Karpas-422 (cell line): Measurements from ENCODE around the gene PCNX1. TPM values are rescaled to one million over a fixed set of nuclear protein-coding genes. Genes with fewer than 3 reads are reported as not detected.

Experiments
- DNase-seq: peaks from one replicate; pipeline ENCODE4 v3.0.0-alpha.2; 2015
- H2AFZ ChIP-seq: fragments of 200-600 bp; sonication (generic); 2 replicates; pipeline ENCODE4 v1.6.1; 2014; ENCODE audit warnings: antibody characterized with exemption, low read length, mixed read lengths
- H3K27ac ChIP-seq: fragments of 200-600 bp; sonication (generic); 2 replicates; pipeline ENCODE4 v1.5.1; 2014; ENCODE audit warnings: mild to moderate bottlenecking, low read length, moderate library complexity
- H3K27me3 ChIP-seq: fragments of 200-600 bp; sonication (generic); 2 replicates; pipeline ENCODE4 v1.6.1; 2014; ENCODE audit warnings: low read length, mixed read lengths
- H3K36me3 ChIP-seq: fragments of 200-600 bp; sonication (generic); 2 replicates; pipeline ENCODE4 v1.6.1; 2014; ENCODE audit warnings: low read length, mixed read lengths; ENCODE audit not compliant: insufficient read depth
- H3K4me1 ChIP-seq: fragments of 200-600 bp; sonication (generic); 2 replicates; pipeline ENCODE4 v1.6.1; 2014; ENCODE audit warnings: mild to moderate bottlenecking, low read length, mixed read lengths
- H3K4me2 ChIP-seq: fragments of 200-600 bp; sonication (generic); 2 replicates; pipeline ENCODE4 v1.6.1; 2014; ENCODE audit warnings: low read length, low read depth, mild to moderate bottlenecking; ENCODE audit not compliant: poor library complexity, severe bottlenecking
- H3K4me3 ChIP-seq: fragments of 200-600 bp; sonication (generic); 2 replicates; pipeline ENCODE4 v1.5.1; 2014; ENCODE audit warnings: mild to moderate bottlenecking, antibody characterized with exemption, low read length, mixed read lengths
- H3K79me2 ChIP-seq: fragments of 200-600 bp; sonication (generic); 2 replicates; pipeline ENCODE4 v1.6.1; 2014; ENCODE audit warnings: mild to moderate bottlenecking, low read length, mixed read lengths
- H3K9ac ChIP-seq: fragments of 200-600 bp; sonication (generic); 2 replicates; pipeline ENCODE4 v1.6.0; 2014; ENCODE audit warnings: low read length
- H3K9me2 ChIP-seq: fragments of 200-600 bp; sonication (generic), shearing (Covaris generic); replicated peaks from 2 replicates; pipeline ENCODE4 v1.6.0; 2014; ENCODE audit warnings: mild to moderate bottlenecking, low read length, moderate library complexity; ENCODE audit not compliant: insufficient read depth
- H3K9me3 ChIP-seq: fragments of 300-700, 200-600 bp; sonication (generic); 2 replicates; pipeline ENCODE4 v1.6.1; 2014; ENCODE audit warnings: low read length, mixed read lengths
- H4K20me1 ChIP-seq: fragments of 200-600 bp; sonication (generic); 2 replicates; pipeline ENCODE4 v1.6.1; 2014; ENCODE audit warnings: mild to moderate bottlenecking, antibody characterized with exemption, low read length, low read depth; ENCODE audit not compliant: insufficient read depth
- total RNA-seq: library from RNA; depleted of rRNA; stranded (reverse); fragments of >200 nt; shearing (Covaris generic); gene quantifications from 2 replicates; pipeline ENCODE4 v1.2.3, GENCODE V29; 2014; ENCODE audit warnings: low replicate concordance

Gene PCNX1
- total RNA-seq, 1 experiment from 2014 or later: 58.7 TPM

GRCh38 chr14:70893062-70893845, 14.0 kb upstream of the PCNX1 start:
- H2AFZ ChIP-seq: no peak overlapping the region
- peaks cover 10% of the 10 kb centered on the region for H3K4me1 ChIP-seq
- H3K9ac ChIP-seq: no peak overlapping the region
- DNase-seq: no peak
- H3K79me2 ChIP-seq: no peaks in the 10 kb centered on the region
- no peaks in the 10 kb centered on the region for H3K9me2 ChIP-seq
- peaks cover 5% of the 10 kb centered on the region; the same call in 1 of the 2 replicates for H3K27me3 ChIP-seq
- no peak overlapping the region for H3K4me3 ChIP-seq
- no peaks in the 10 kb centered on the region for H4K20me1 ChIP-seq
- no peaks in the 10 kb centered on the region for H3K9me3 ChIP-seq
- no peak overlapping the region for H3K27ac ChIP-seq
- no peak overlapping the region for H3K4me2 ChIP-seq
- no peaks in the 10 kb centered on the region for H3K36me3 ChIP-seq

- H3K9ac ChIP-seq: no peak overlapping the region
- no peak for DNase-seq
- H3K9me3 ChIP-seq: no peaks in the 10 kb centered on the region
- no peaks in the 10 kb centered on the region for H3K9me2 ChIP-seq
- no peak overlapping the region for H3K27ac ChIP-seq
- H3K27me3 ChIP-seq: 0 out of 2 replicates have a peak, but pooled peaks cover 2% of the 10 kb centered on the region
- no peak overlapping the region for H2AFZ ChIP-seq
- H3K4me3 ChIP-seq: no peak overlapping the region
- peaks cover 4% of the 10 kb centered on the region for H3K4me1 ChIP-seq
- no peaks in the 10 kb centered on the region for H3K36me3 ChIP-seq
- H4K20me1 ChIP-seq: no peaks in the 10 kb centered on the region
- H3K4me2 ChIP-seq: no peak overlapping the region
- no peaks in the 10 kb centered on the region for H3K79me2 ChIP-seq
Observed at GRCh38 chr14:70893858-70894291, 13.4 kb upstream of the PCNX1 start.

GRCh38 chr14:70894868-70895267, 12.4 kb upstream of the PCNX1 start:
- Histone ChIP-seq H3K9me2 (no peaks in the 10 kb centered on the region), H4K20me1 (no peaks in the 10 kb centered on the region), H3K4me1 (no peaks in the 10 kb centered on the region), H3K9me3 (no peaks in the 10 kb centered on the region), H3K4me2 (no peak overlapping the region), H3K79me2 (no peaks in the 10 kb centered on the region), H3K27me3 (0 out of 2 replicates have a peak, but pooled peaks cover 2% of the 10 kb centered on the region), H3K27ac (no peak overlapping the region), H2AFZ (no peak overlapping the region), H3K36me3 (no peaks in the 10 kb centered on the region), H3K4me3 (no peak overlapping the region), H3K9ac (no peak overlapping the region)
- DNase-seq: no peak

- H3K36me3 ChIP-seq: no peaks in the 10 kb centered on the region
- H4K20me1 ChIP-seq: no peaks in the 10 kb centered on the region
- H3K4me1 ChIP-seq: no peaks in the 10 kb centered on the region
- H3K9me3 ChIP-seq: no peaks in the 10 kb centered on the region
- H3K27me3 ChIP-seq: 0 out of 2 replicates have a peak, but pooled peaks cover 2% of the 10 kb centered on the region
- H3K4me2 ChIP-seq: no peak overlapping the region
- DNase-seq: no peak
- no peak overlapping the region for H3K27ac ChIP-seq
- no peaks in the 10 kb centered on the region for H3K79me2 ChIP-seq
- no peaks in the 10 kb centered on the region for H3K9me2 ChIP-seq
- no peak overlapping the region for H3K4me3 ChIP-seq
- no peak overlapping the region for H3K9ac ChIP-seq
- H2AFZ ChIP-seq: no peak overlapping the region
Observed at GRCh38 chr14:70896317-70896716, 10.9 kb upstream of the PCNX1 start.

- Histone ChIP-seq H3K4me3 (no peak overlapping the region), H3K9me2 (no peaks in the 10 kb centered on the region), H3K9me3 (no peaks in the 10 kb centered on the region), H2AFZ (no peak overlapping the region), H3K79me2 (no peaks in the 10 kb centered on the region), H3K4me2 (no peak overlapping the region), H3K9ac (no peak overlapping the region), H3K27me3 (0 out of 2 replicates have a peak, but pooled peaks cover 2% of the 10 kb centered on the region), H3K4me1 (no peaks in the 10 kb centered on the region), H4K20me1 (no peaks in the 10 kb centered on the region), H3K27ac (no peak overlapping the region), H3K36me3 (no peaks in the 10 kb centered on the region)
- DNase-seq: no peak
Observed at GRCh38 chr14:70896981-70897380, 10.3 kb upstream of the PCNX1 start.

- Histone ChIP-seq H3K4me3 (no peak overlapping the region), H3K27ac (no peak overlapping the region), H3K79me2 (no peaks in the 10 kb centered on the region), H3K36me3 (no peaks in the 10 kb centered on the region), H3K9me2 (no peaks in the 10 kb centered on the region), H3K9ac (no peak overlapping the region), H2AFZ (no peak overlapping the region), H3K9me3 (no peaks in the 10 kb centered on the region), H3K4me2 (no peak overlapping the region), H3K27me3 (0 out of 2 replicates have a peak, but pooled peaks cover 2% of the 10 kb centered on the region), H4K20me1 (no peaks in the 10 kb centered on the region), H3K4me1 (no peaks in the 10 kb centered on the region)
- DNase-seq: no peak
Observed at GRCh38 chr14:70897464-70897863, 9.8 kb upstream of the PCNX1 start.

GRCh38 chr14:70898111-70898745, 9.0 kb upstream of the PCNX1 start:
- no peaks in the 10 kb centered on the region for H3K4me1 ChIP-seq
- H3K79me2 ChIP-seq: no peaks in the 10 kb centered on the region
- H3K4me3 ChIP-seq: no peak overlapping the region
- no peaks in the 10 kb centered on the region for H3K9me3 ChIP-seq
- H3K4me2 ChIP-seq: no peak overlapping the region
- H4K20me1 ChIP-seq: no peaks in the 10 kb centered on the region
- H3K9ac ChIP-seq: no peak overlapping the region
- no peaks in the 10 kb centered on the region for H3K36me3 ChIP-seq
- no peak overlapping the region for H3K27ac ChIP-seq
- H3K9me2 ChIP-seq: no peaks in the 10 kb centered on the region
- no peak overlapping the region for H2AFZ ChIP-seq
- DNase-seq: no peak
- 0 out of 2 replicates have a peak, but pooled peaks cover 2% of the 10 kb centered on the region for H3K27me3 ChIP-seq

- Histone ChIP-seq H3K79me2 (no peaks in the 10 kb centered on the region), H2AFZ (no peak overlapping the region), H3K4me2 (no peak overlapping the region), H3K9ac (no peak overlapping the region), H3K9me2 (no peaks in the 10 kb centered on the region), H3K27ac (no peak overlapping the region), H3K4me3 (no peak overlapping the region), H4K20me1 (no peaks in the 10 kb centered on the region), H3K36me3 (no peaks in the 10 kb centered on the region), H3K27me3 (0 out of 2 replicates have a peak, but pooled peaks cover 1% of the 10 kb centered on the region), H3K4me1 (peaks cover 4% of the 10 kb centered on the region), H3K9me3 (no peaks in the 10 kb centered on the region)
- DNase-seq: no peak
Observed at GRCh38 chr14:70901269-70901668, 6.0 kb upstream of the PCNX1 start.
